ENCODE data around the gene SGMS1.
"Not testable (repeated sequence)": the region's sequence is repeated elsewhere in the genome, so short reads cannot be mapped to it uniquely, and the experiment has no call there.

Gene SGMS1

GRCh38 chr10:50560370-50560769 is 63.4 kb downstream of the SGMS1 start:
- no peak for DNase-seq (ENCODE audit: low read depth in 2 of 2, low spot score in 1 of 2)

- DNase-seq (ENCODE audit: low read depth in 2 of 2, low spot score in 1 of 2) = no peak
Observed at GRCh38 chr10:50558371-50558770, 65.4 kb downstream of the SGMS1 start.

- no peak for DNase-seq (ENCODE audit: low read depth in 2 of 2, low spot score in 1 of 2)
Observed at GRCh38 chr10:50557130-50557682, 66.5 kb downstream of the SGMS1 start.

GRCh38 chr10:50556237-50557120 is 67.3 kb downstream of the SGMS1 start:
- no peak for DNase-seq (ENCODE audit: low read depth in 2 of 2, low spot score in 1 of 2)

GRCh38 chr10:50554995-50555568 is 68.7 kb downstream of the SGMS1 start:
- no peak for DNase-seq (ENCODE audit: low read depth in 2 of 2, low spot score in 1 of 2)

- no peak for DNase-seq (ENCODE audit: low read depth in 2 of 2, low spot score in 1 of 2)
Observed at GRCh38 chr10:50554376-50554994, 69.3 kb downstream of the SGMS1 start.

- DNase-seq (ENCODE audit: low read depth in 2 of 2, low spot score in 1 of 2) = peak in 1 of 2 donors; percentile 13
Observed at GRCh38 chr10:50552771-50553535, 70.8 kb downstream of the SGMS1 start.

- no peak for DNase-seq (ENCODE audit: low read depth in 2 of 2, low spot score in 1 of 2)
Observed at GRCh38 chr10:50552308-50552707, 71.4 kb downstream of the SGMS1 start.

- no peak for DNase-seq (ENCODE audit: low read depth in 2 of 2, low spot score in 1 of 2)
Observed at GRCh38 chr10:50551894-50552293, 71.9 kb downstream of the SGMS1 start.

- no peak for DNase-seq (ENCODE audit: low read depth in 2 of 2, low spot score in 1 of 2)
Observed at GRCh38 chr10:50550291-50550839, 73.4 kb downstream of the SGMS1 start.

- DNase-seq (ENCODE audit: low read depth in 2 of 2, low spot score in 1 of 2) = not testable (repeated sequence)
Observed at GRCh38 chr10:50549186-50549585, 74.6 kb downstream of the SGMS1 start.

- DNase-seq (ENCODE audit: low read depth in 2 of 2, low spot score in 1 of 2) = not testable (repeated sequence)
Observed at GRCh38 chr10:50548481-50548880, 75.3 kb downstream of the SGMS1 start.

GRCh38 chr10:50546287-50546686 is 77.5 kb downstream of the SGMS1 start:
- not testable (repeated sequence) for DNase-seq (ENCODE audit: low read depth in 2 of 2, low spot score in 1 of 2)

- no peak for DNase-seq (ENCODE audit: low read depth in 2 of 2, low spot score in 1 of 2)
Observed at GRCh38 chr10:50545846-50546245, 77.9 kb downstream of the SGMS1 start.

- no peak for DNase-seq (ENCODE audit: low read depth in 2 of 2, low spot score in 1 of 2)
Observed at GRCh38 chr10:50544857-50545429, 78.8 kb downstream of the SGMS1 start.

- DNase-seq (ENCODE audit: low read depth in 2 of 2, low spot score in 1 of 2) = no peak
Observed at GRCh38 chr10:50544095-50544856, 79.5 kb downstream of the SGMS1 start.

- no peak for DNase-seq (ENCODE audit: low read depth in 2 of 2, low spot score in 1 of 2)
Observed at GRCh38 chr10:50542871-50543270, 80.9 kb downstream of the SGMS1 start.

- DNase-seq (ENCODE audit: low read depth in 2 of 2, low spot score in 1 of 2) = no peak
Observed at GRCh38 chr10:50541921-50542320, 81.8 kb downstream of the SGMS1 start.

- no peak for DNase-seq (ENCODE audit: low read depth in 2 of 2, low spot score in 1 of 2)
Observed at GRCh38 chr10:50541317-50541716, 82.4 kb downstream of the SGMS1 start.

GRCh38 chr10:50540826-50541122 is 83.0 kb downstream of the SGMS1 start:
- DNase-seq (ENCODE audit: low read depth in 2 of 2, low spot score in 1 of 2) = no peak
